HepG2 (cell line): ENCODE measurements around the gene H6PD. TPM values are rescaled to one million over a fixed set of nuclear protein-coding genes. Genes with fewer than 3 reads are reported as not detected.

Experiments used
- FOXO1 ChIP-seq: sonication (generic); formaldehyde crosslinking; IDR thresholded peaks from 2 replicates; pipeline ENCODE4 v1.4.0; 2020; ENCODE audit warnings: missing genetic modification reagents
- GABPB1 ChIP-seq: IDR thresholded peaks from 2 replicates; pipeline ENCODE4 v1.6.1; 2016; ENCODE audit warnings: mild to moderate bottlenecking, missing genetic modification reagents, moderate library complexity, missing compliant biosample characterization
- HMG20B ChIP-seq: conservative IDR thresholded peaks from 2 replicates; pipeline ENCODE4 v1.6.1; 2016; ENCODE audit warnings: missing genetic modification reagents, missing compliant biosample characterization
- HNF4A ChIP-seq: sonication (generic); formaldehyde crosslinking; IDR thresholded peaks from 2 replicates; pipeline ENCODE4 v1.4.0; 2020; ENCODE audit warnings: missing genetic modification reagents
- HNRNPK ChIP-seq: fragments of 200-400 bp; formaldehyde crosslinking; IDR thresholded peaks from 2 replicates; pipeline ENCODE4 v1.6.1; 2018; ENCODE audit warnings: low read length, low read depth, moderate library complexity, mild to moderate bottlenecking; ENCODE audit not compliant: poor library complexity, severe bottlenecking
- HOXA7 ChIP-seq: sonication (generic); formaldehyde crosslinking; IDR thresholded peaks from 2 replicates; pipeline ENCODE4 v1.8.1; 2022; ENCODE audit warnings: mild to moderate bottlenecking, missing genetic modification reagents, moderate library complexity
- JUND ChIP-seq: sonication (generic); formaldehyde crosslinking; IDR thresholded peaks from 2 replicates; pipeline ENCODE4 v1.8.0; 2022; ENCODE audit warnings: mild to moderate bottlenecking, missing genetic modification reagents
- KAT2B ChIP-seq: fragments of 150-350 bp; IDR thresholded peaks from 2 replicates; pipeline ENCODE4 v1.6.1; 2014; ENCODE audit warnings: low read depth, low read length, borderline replicate concordance
- KAT7 ChIP-seq: IDR thresholded peaks from 2 replicates; pipeline ENCODE4 v1.6.1; 2018; ENCODE audit warnings: borderline replicate concordance, missing compliant biosample characterization
- KDM6A ChIP-seq: IDR thresholded peaks from 2 replicates; pipeline ENCODE4 v1.6.1; 2016; ENCODE audit warnings: low read depth
- MTF1 ChIP-seq: sonication (generic); formaldehyde crosslinking; IDR thresholded peaks from 2 replicates; pipeline ENCODE4 v1.5.0; 2020; ENCODE audit warnings: missing genetic modification reagents
- PITX1 ChIP-seq: sonication (generic); formaldehyde crosslinking; IDR thresholded peaks from 2 replicates; pipeline ENCODE4 v1.5.1; 2020; ENCODE audit warnings: mild to moderate bottlenecking, missing genetic modification reagents
- TSC22D2 ChIP-seq: sonication (generic); formaldehyde crosslinking; IDR thresholded peaks from 2 replicates; pipeline ENCODE4 v1.5.1; 2020; ENCODE audit warnings: missing genetic modification reagents, mild to moderate bottlenecking, borderline replicate concordance
- ZNF207 ChIP-seq: fragments of 450-650 bp; IDR thresholded peaks from 2 replicates; pipeline ENCODE4 v1.6.1; 2016; ENCODE audit warnings: antibody characterized with exemption, borderline replicate concordance
- ZNF264 ChIP-seq: sonication (generic); formaldehyde crosslinking; IDR thresholded peaks from 2 replicates; pipeline ENCODE4 v1.4.0; 2020; ENCODE audit warnings: missing genetic modification reagents
- ZNF446 ChIP-seq: sonication (generic); formaldehyde crosslinking; IDR thresholded peaks from 2 replicates; pipeline ENCODE4 v1.5.0; 2020; ENCODE audit warnings: mild to moderate bottlenecking, missing genetic modification reagents
- ZNF619 ChIP-seq: sonication (generic); formaldehyde crosslinking; IDR thresholded peaks from 2 replicates; pipeline ENCODE4 v1.4.0; 2020; ENCODE audit warnings: mild to moderate bottlenecking, missing genetic modification reagents
- ZNF879 ChIP-seq: sonication (generic); formaldehyde crosslinking; IDR thresholded peaks from 2 replicates; pipeline ENCODE4 v1.8.1; 2023; ENCODE audit warnings: missing genetic modification reagents
- polyA plus RNA-seq, 8 experiments: library from polyadenylated mRNA; depleted of rRNA in 3 of 8; stranded (reverse) in 7 of 8; unstranded in 1 of 8; fragments of >200 nt; fragmentation: Illumina TruSeq in 4 of 8; extraction: Trizol in 4 of 8; gene quantifications; 2 replicates each; pipeline versions ENCODE4 v1.2.1 to v1.2.3, GENCODE V29; 2011 to 2016; ENCODE audit warnings: low read depth in 4 of 8, missing spikeins in 1 of 8, mixed read lengths in 1 of 8; ENCODE audit not compliant: insufficient read depth in 1 of 8
- total RNA-seq, 5 experiments: library from RNA; depleted of rRNA; stranded (reverse); fragments of >200 nt; fragmentation: Illumina TruSeq; extraction: Trizol; gene quantifications; 2 replicates each; pipeline ENCODE4 v1.2.3, GENCODE V29; 2016; ENCODE audit warnings: low read depth in 1 of 5
- TF ChIP-seq, protein P1 (sequence below): IDR thresholded peaks from 2 replicates; pipeline ENCODE4 v1.6.1; 2016; ENCODE audit warnings: missing compliant biosample characterization, missing genetic modification reagents, borderline replicate concordance
- TF ChIP-seq, protein P2 (sequence below): sonication (generic); IDR thresholded peaks from 2 replicates; pipeline ENCODE4 v1.6.1; 2016; ENCODE audit warnings: low read depth, borderline replicate concordance
- TF ChIP-seq, protein P3 (sequence below): sonication (generic); formaldehyde crosslinking; IDR thresholded peaks from 2 replicates; pipeline ENCODE4 v1.5.0; 2020; ENCODE audit warnings: mild to moderate bottlenecking, missing genetic modification reagents, moderate library complexity
- TF ChIP-seq, protein P4 (sequence below): sonication (generic); formaldehyde crosslinking; IDR thresholded peaks from 2 replicates; pipeline ENCODE4 v1.4.0; 2020; ENCODE audit warnings: missing genetic modification reagents
- TF ChIP-seq, protein P5 (sequence below): sonication (generic); formaldehyde crosslinking; IDR thresholded peaks from 2 replicates; pipeline ENCODE4 v1.4.0; 2020; ENCODE audit warnings: missing genetic modification reagents, borderline replicate concordance

Gene H6PD
- total and polyA plus RNA-seq, 2 of the 13 experiments (the other 11 are each of a cell fraction or from before 2014, with no cell fraction given) = 9.3 to 14.1 TPM

DNA sequence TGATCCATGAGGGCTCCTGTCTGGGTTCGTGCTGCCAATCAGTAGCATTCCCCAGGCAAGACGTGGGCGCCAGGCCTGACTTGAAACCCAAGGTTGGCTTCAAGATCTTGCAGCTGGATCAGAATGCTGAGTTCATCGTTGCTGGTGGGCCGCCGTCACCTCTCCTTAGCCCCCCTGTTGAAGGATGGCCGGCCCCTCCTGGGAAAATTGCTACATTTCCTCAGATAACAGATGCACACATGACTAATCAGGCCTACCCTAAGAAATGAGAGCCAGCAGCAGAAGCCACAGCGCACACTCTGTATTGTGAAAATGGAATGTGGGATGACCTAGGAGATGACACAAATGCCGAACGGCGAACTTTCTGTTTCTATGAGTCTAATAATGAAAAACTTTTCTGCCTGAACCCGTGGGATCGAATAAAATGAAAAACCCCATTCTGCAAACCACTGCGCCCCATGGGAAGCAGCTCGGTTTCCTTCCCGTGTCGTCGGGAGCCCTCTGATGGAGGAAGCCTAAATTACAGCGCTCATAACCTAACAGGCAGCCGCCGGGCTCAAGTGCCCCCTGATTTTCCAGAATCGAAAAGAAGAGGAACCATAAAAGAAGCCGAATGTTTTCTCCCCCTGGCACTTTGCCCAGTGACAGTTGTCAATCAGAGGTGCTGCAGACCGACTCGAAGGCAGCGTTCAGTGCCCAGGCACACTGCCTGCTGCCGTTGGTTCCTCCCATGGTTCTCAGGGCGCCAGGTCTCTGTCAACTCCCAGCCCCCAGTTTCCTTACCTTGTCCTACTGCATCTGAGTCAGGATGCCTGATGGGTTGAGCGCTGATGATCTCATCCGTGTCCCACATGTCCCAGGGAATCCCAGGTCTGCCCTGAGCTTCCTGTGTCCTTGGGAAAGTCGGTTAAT lies 38.2 kb upstream of the H6PD start (continued):
- 0 out of 2 replicates have a peak, but pooled peaks have one; percentile 5 for TF ChIP-seq HNF4A (CRISPR knock-in tag)
- TF ChIP-seq KDM6A (CRISPR knock-in tag) = no peak
- no peak for TF ChIP-seq HOXA7
- no peak for TF ChIP-seq MTF1 (CRISPR knock-in tag)
- TF ChIP-seq, protein P1, sequence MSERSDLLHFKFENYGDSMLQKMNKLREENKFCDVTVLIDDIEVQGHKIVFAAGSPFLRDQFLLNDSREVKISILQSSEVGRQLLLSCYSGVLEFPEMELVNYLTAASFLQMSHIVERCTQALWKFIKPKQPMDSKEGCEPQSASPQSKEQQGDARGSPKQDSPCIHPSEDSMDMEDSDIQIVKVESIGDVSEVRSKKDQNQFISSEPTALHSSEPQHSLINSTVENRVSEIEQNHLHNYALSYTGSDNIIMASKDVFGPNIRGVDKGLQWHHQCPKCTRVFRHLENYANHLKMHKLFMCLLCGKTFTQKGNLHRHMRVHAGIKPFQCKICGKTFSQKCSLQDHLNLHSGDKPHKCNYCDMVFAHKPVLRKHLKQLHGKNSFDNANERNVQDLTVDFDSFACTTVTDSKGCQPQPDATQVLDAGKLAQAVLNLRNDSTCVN (CRISPR knock-in tag) = no peak
- TF ChIP-seq, protein P2, sequence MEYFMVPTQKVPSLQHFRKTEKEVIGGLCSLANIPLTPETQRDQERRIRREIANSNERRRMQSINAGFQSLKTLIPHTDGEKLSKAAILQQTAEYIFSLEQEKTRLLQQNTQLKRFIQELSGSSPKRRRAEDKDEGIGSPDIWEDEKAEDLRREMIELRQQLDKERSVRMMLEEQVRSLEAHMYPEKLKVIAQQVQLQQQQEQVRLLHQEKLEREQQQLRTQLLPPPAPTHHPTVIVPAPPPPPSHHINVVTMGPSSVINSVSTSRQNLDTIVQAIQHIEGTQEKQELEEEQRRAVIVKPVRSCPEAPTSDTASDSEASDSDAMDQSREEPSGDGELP = no peak; the same call in 1 of the 2 replicates
- TF ChIP-seq TSC22D2 (CRISPR knock-in tag) = peak; percentile 58; the same call in 1 of the 2 replicates
- TF ChIP-seq HMG20B (CRISPR knock-in tag) = no peak
- 0 out of 2 replicates have a peak, but pooled peaks have one; percentile 45 for TF ChIP-seq PITX1
- TF ChIP-seq GABPB1 (CRISPR knock-in tag) = peak; percentile 38; the same call in 1 of the 2 replicates
- TF ChIP-seq ZNF207 = no peak
- TF ChIP-seq, protein P3, sequence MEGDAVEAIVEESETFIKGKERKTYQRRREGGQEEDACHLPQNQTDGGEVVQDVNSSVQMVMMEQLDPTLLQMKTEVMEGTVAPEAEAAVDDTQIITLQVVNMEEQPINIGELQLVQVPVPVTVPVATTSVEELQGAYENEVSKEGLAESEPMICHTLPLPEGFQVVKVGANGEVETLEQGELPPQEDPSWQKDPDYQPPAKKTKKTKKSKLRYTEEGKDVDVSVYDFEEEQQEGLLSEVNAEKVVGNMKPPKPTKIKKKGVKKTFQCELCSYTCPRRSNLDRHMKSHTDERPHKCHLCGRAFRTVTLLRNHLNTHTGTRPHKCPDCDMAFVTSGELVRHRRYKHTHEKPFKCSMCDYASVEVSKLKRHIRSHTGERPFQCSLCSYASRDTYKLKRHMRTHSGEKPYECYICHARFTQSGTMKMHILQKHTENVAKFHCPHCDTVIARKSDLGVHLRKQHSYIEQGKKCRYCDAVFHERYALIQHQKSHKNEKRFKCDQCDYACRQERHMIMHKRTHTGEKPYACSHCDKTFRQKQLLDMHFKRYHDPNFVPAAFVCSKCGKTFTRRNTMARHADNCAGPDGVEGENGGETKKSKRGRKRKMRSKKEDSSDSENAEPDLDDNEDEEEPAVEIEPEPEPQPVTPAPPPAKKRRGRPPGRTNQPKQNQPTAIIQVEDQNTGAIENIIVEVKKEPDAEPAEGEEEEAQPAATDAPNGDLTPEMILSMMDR (CRISPR knock-in tag) = peak; percentile 83
- 0 out of 2 replicates have a peak, but pooled peaks have one; percentile 49 for TF ChIP-seq ZNF619
- TF ChIP-seq KAT2B = no peak
- TF ChIP-seq ZNF446 = no peak
- TF ChIP-seq, protein P4, sequence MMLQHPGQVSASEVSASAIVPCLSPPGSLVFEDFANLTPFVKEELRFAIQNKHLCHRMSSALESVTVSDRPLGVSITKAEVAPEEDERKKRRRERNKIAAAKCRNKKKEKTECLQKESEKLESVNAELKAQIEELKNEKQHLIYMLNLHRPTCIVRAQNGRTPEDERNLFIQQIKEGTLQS = peak; percentile 94
- no peak for TF ChIP-seq FOXO1
- peak; percentile 76 for TF ChIP-seq JUND
- no peak for TF ChIP-seq HNRNPK
- no peak for TF ChIP-seq ZNF264 (CRISPR knock-in tag)
- TF ChIP-seq, protein P5, sequence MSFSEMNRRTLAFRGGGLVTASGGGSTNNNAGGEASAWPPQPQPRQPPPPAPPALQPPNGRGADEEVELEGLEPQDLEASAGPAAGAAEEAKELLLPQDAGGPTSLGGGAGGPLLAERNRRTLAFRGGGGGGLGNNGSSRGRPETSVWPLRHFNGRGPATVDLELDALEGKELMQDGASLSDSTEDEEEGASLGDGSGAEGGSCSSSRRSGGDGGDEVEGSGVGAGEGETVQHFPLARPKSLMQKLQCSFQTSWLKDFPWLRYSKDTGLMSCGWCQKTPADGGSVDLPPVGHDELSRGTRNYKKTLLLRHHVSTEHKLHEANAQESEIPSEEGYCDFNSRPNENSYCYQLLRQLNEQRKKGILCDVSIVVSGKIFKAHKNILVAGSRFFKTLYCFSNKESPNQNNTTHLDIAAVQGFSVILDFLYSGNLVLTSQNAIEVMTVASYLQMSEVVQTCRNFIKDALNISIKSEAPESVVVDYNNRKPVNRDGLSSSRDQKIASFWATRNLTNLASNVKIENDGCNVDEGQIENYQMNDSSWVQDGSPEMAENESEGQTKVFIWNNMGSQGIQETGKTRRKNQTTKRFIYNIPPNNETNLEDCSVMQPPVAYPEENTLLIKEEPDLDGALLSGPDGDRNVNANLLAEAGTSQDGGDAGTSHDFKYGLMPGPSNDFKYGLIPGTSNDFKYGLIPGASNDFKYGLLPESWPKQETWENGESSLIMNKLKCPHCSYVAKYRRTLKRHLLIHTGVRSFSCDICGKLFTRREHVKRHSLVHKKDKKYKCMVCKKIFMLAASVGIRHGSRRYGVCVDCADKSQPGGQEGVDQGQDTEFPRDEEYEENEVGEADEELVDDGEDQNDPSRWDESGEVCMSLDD (CRISPR knock-in tag) = no peak
- no peak for TF ChIP-seq ZNF879 (CRISPR knock-in tag)
- no peak for TF ChIP-seq KAT7 (CRISPR knock-in tag)
